Smooth muscle cell (in vitro differentiated cells): ENCODE data around the gene RXFP4. TPM values are rescaled to one million over a fixed set of nuclear protein-coding genes. Genes with fewer than 3 reads are reported as not detected.

ENCODE experiments used
- DNase-seq: peaks from one replicate; lab custom pipeline; 2025; ENCODE audit not compliant: unreplicated experiment; lab: John Stamatoyannopoulos, UW
- H2AFZ ChIP-seq: fragments of 200-600 bp; sonication (generic); 2 replicates; pipeline ENCODE4 v1.6.0; 2016; ENCODE audit warnings: antibody characterized with exemption, low read depth, mild to moderate bottlenecking
- H3F3A ChIP-seq: fragments of 200-600 bp; sonication (generic); 2 replicates; pipeline ENCODE4 v1.6.0; 2017; ENCODE audit warnings: antibody characterized with exemption, low read depth
- H3K27ac ChIP-seq: fragments of 200-600 bp; sonication (generic); 2 replicates; pipeline ENCODE4 v1.5.1; 2016; ENCODE audit warnings: low read depth, mild to moderate bottlenecking
- H3K27me3 ChIP-seq: fragments of 200-600 bp; sonication (generic); 2 replicates; pipeline ENCODE4 v1.6.1; 2016; ENCODE audit warnings: low read depth, mild to moderate bottlenecking
- H3K36me3 ChIP-seq: fragments of 200-600 bp; sonication (generic); 2 replicates; pipeline ENCODE4 v1.5.1; 2016; ENCODE audit warnings: low read depth
- H3K4me1 ChIP-seq: fragments of 200-600 bp; sonication (generic); 2 replicates; pipeline ENCODE4 v1.5.1; 2016; ENCODE audit warnings: low read depth
- H3K4me2 ChIP-seq: fragments of 200-600 bp; sonication (generic); 2 replicates; pipeline ENCODE4 v1.6.0; 2016; ENCODE audit warnings: mild to moderate bottlenecking
- H3K4me3 ChIP-seq: fragments of 200-600 bp; sonication (generic); 2 replicates; pipeline ENCODE4 v1.5.1; 2016; ENCODE audit warnings: mild to moderate bottlenecking
- H3K79me2 ChIP-seq: fragments of 200-600 bp; sonication (generic); 2 replicates; pipeline ENCODE4 v1.6.0; 2016; ENCODE audit warnings: low read depth, mild to moderate bottlenecking
- H3K9ac ChIP-seq: fragments of 200-600 bp; sonication (generic); 2 replicates; pipeline ENCODE4 v1.6.0; 2016; ENCODE audit warnings: low read depth
- H3K9me3 ChIP-seq: fragments of 200-600 bp; sonication (generic); replicated peaks from 2 replicates; pipeline ENCODE4 v1.5.1; 2016; ENCODE audit warnings: low read depth
- H4K20me1 ChIP-seq: fragments of 200-600 bp; sonication (generic); 2 replicates; pipeline ENCODE4 v1.6.0; 2016; ENCODE audit warnings: low read depth
- CTCF ChIP-seq: fragments of 200-600 bp; sonication (generic); IDR thresholded peaks from 2 replicates; pipeline ENCODE4 v1.5.1; 2017; ENCODE audit warnings: borderline replicate concordance, mild to moderate bottlenecking, antibody characterized with exemption; ENCODE audit not compliant: insufficient read depth, poor library complexity, severe bottlenecking
- WGBS: methylation state at CpG from one replicate; pipeline ENCODE4 v1.1.7; 2016; ENCODE audit warnings: low lambda C conversion rate; 5-methylcytosine and 5-hydroxymethylcytosine counted together
- microRNA-seq: library from miRNA; unstranded; fragments of <30 nt; microRNA quantifications from one replicate; pipeline ENCODE4, GENCODE V29; 2016; ENCODE audit warnings: borderline number of aligned reads
- polyA plus RNA-seq: library from polyadenylated mRNA; unstranded; fragments of >200 nt; fragmentation: Nextera tagmentation; extraction: Ambion mirVana; gene quantifications from 2 replicates; pipeline ENCODE4 v1.2.1, GENCODE V29; 2016
- small RNA-seq: library from RNA; depleted of rRNA; stranded (forward); fragments of <200 nt; gene quantifications from one replicate; pipeline ENCODE3, GENCODE V24; 2014
- total RNA-seq: library from RNA; depleted of rRNA; stranded (reverse); fragments of >200 nt; gene quantifications from 2 replicates; pipeline ENCODE4 v1.2.3, GENCODE V29; 2014

The RXFP4 gene
- total and polyA plus RNA-seq, 2 experiments from 2014 or later = 0.66 TPM; not detected in 1

GRCh38 chr1:155990005-155990739 is 48.7 kb downstream of the RXFP4 start:
- no peak for DNase-seq
- Histone ChIP-seq H3K36me3 (no peaks in the 10 kb centered on the region), H3K4me2 (no peak overlapping the region), H3K9me3 (no peaks in the 10 kb centered on the region), H3K4me3 (no peak overlapping the region), H3K79me2 (no peaks in the 10 kb centered on the region), H3F3A (no peaks in the 10 kb centered on the region), H2AFZ (no peak overlapping the region), H3K4me1 (no peaks in the 10 kb centered on the region), H4K20me1 (no peaks in the 10 kb centered on the region), H3K27me3 (no peaks in the 10 kb centered on the region), H3K27ac (no peak overlapping the region), H3K9ac (no peak overlapping the region)
- TF ChIP-seq CTCF = no peak
- 92% methylated on average over 6 of the region's 6 CpGs for WGBS

Small RNA genes lying within 50 kb of the gene (microRNA-seq; reads per million reads assigned to microRNA genes)
- not detected for gene MIR6738

Small RNA genes lying within 50 kb of the gene (small RNA-seq; reads per million reads assigned to genes)
- gene MIR6738 = not detected
- gene RF00015 = not detected
- not detected for gene SCARNA4
- gene SNORA80E = 48.0 reads per million, percentile 96 among the genes with 10 or more reads in this experiment

Other genes starting within 250 kb of the RXFP4 start
- gene GON4L, start 84.4 kb upstream of the RXFP4 start, total RNA-seq = 21.0 and 22.2 TPM in 2 replicates
- gene GON4L, start 84.4 kb upstream of the RXFP4 start, polyA plus RNA-seq = 40.8 and 45.3 TPM in 2 replicates
- 3.4 and 4.6 TPM in 2 replicates for gene SYT11, start 82.1 kb upstream of the RXFP4 start, total RNA-seq
- gene SYT11, start 82.1 kb upstream of the RXFP4 start, polyA plus RNA-seq = 2.1 and 2.9 TPM in 2 replicates
- gene RIT1, start 30.3 kb upstream of the RXFP4 start, total RNA-seq = 59.6 and 65.3 TPM in 2 replicates
- 63.6 and 64.4 TPM in 2 replicates for gene RIT1, start 30.3 kb upstream of the RXFP4 start, polyA plus RNA-seq
- gene KHDC4, start 7.2 kb upstream of the RXFP4 start, total RNA-seq = 35.6 and 41.7 TPM in 2 replicates
- 14.9 and 18.3 TPM in 2 replicates for gene KHDC4, start 7.2 kb upstream of the RXFP4 start, polyA plus RNA-seq
- gene ARHGEF2, start 36.9 kb downstream of the RXFP4 start, total RNA-seq = 30.2 and 58.0 TPM in 2 replicates
- gene ARHGEF2, start 36.9 kb downstream of the RXFP4 start, polyA plus RNA-seq = 21.0 and 24.2 TPM in 2 replicates
- gene SSR2, start 79.3 kb downstream of the RXFP4 start, total RNA-seq = 452 and 457 TPM in 2 replicates
- gene SSR2, start 79.3 kb downstream of the RXFP4 start, polyA plus RNA-seq = 408 and 447 TPM in 2 replicates
- 18.1 and 18.8 TPM in 2 replicates for gene UBQLN4, start 112.2 kb downstream of the RXFP4 start, total RNA-seq
- 19.4 and 23.3 TPM in 2 replicates for gene UBQLN4, start 112.2 kb downstream of the RXFP4 start, polyA plus RNA-seq
- 32.2 and 55.1 TPM in 2 replicates for gene LAMTOR2, start 113.1 kb downstream of the RXFP4 start, total RNA-seq
- 146 and 156 TPM in 2 replicates for gene LAMTOR2, start 113.1 kb downstream of the RXFP4 start, polyA plus RNA-seq
- gene RAB25, start 119.5 kb downstream of the RXFP4 start, total RNA-seq = 16.8 and 27.1 TPM in 2 replicates
- gene RAB25, start 119.5 kb downstream of the RXFP4 start, polyA plus RNA-seq = 8.9 and 53.5 TPM in 2 replicates
- 13.5 and 13.8 TPM in 2 replicates for gene MEX3A, start 140.8 kb downstream of the RXFP4 start, total RNA-seq
- 10.5 and 11.0 TPM in 2 replicates for gene MEX3A, start 140.8 kb downstream of the RXFP4 start, polyA plus RNA-seq
- gene LMNA, start 173.1 kb downstream of the RXFP4 start, total RNA-seq = 237 and 256 TPM in 2 replicates
- gene LMNA, start 173.1 kb downstream of the RXFP4 start, polyA plus RNA-seq = 626 and 674 TPM in 2 replicates
- gene SEMA4A, start 211.9 kb downstream of the RXFP4 start, total RNA-seq = 2.1 and 5.0 TPM in 2 replicates
- gene SEMA4A, start 211.9 kb downstream of the RXFP4 start, polyA plus RNA-seq = 2.2 and 4.2 TPM in 2 replicates